HepG2 (cell line): Measurements from ENCODE around the gene UBR1. TPM values are rescaled to one million over a fixed set of nuclear protein-coding genes. Genes with fewer than 3 reads are reported as not detected.

Source experiments
- EZH2 ChIP-seq: conservative IDR thresholded peaks from 2 replicates; pipeline ENCODE4 v1.6.1; 2012; ENCODE audit warnings: mild to moderate bottlenecking, low read depth, low read length, moderate library complexity
- FOSL1 ChIP-seq: sonication (generic); formaldehyde crosslinking; IDR thresholded peaks from 2 replicates; pipeline ENCODE4 v1.9.0; 2021; ENCODE audit warnings: missing genetic modification reagents, borderline replicate concordance
- NFYB ChIP-seq: sonication (generic); formaldehyde crosslinking; IDR thresholded peaks from 2 replicates; pipeline ENCODE4 v1.4.0; 2020; ENCODE audit warnings: missing genetic modification reagents
- RXRA ChIP-seq: sonication (generic); formaldehyde crosslinking; IDR thresholded peaks from 2 replicates; pipeline ENCODE4 v1.5.1; 2020; ENCODE audit warnings: missing genetic modification reagents
- SAP130 ChIP-seq: IDR thresholded peaks from 2 replicates; pipeline ENCODE4 v1.6.1; 2016; ENCODE audit warnings: low read depth
- SKI ChIP-seq: fragments of 450-650 bp; IDR thresholded peaks from one replicate; pipeline ENCODE4 v1.6.1; 2018; ENCODE audit warnings: mild to moderate bottlenecking; ENCODE audit not compliant: partially characterized antibody
- TEAD3 ChIP-seq: optimal IDR thresholded peaks from 2 replicates; pipeline ENCODE3; 2016; ENCODE audit warnings: borderline replicate concordance
- ZNF232 ChIP-seq: sonication (generic); formaldehyde crosslinking; IDR thresholded peaks from 2 replicates; pipeline ENCODE4 v1.4.0; 2020; ENCODE audit warnings: missing genetic modification reagents, borderline replicate concordance
- ZNF552 ChIP-seq: sonication (generic); formaldehyde crosslinking; IDR thresholded peaks from 2 replicates; pipeline ENCODE4 v1.9.0; 2022; ENCODE audit warnings: missing genetic modification reagents, mild to moderate bottlenecking, borderline replicate concordance
- ZNF891 ChIP-seq: sonication (generic); formaldehyde crosslinking; IDR thresholded peaks from 2 replicates; pipeline ENCODE4 v1.5.0; 2020; ENCODE audit warnings: mild to moderate bottlenecking, missing genetic modification reagents
- ZSCAN9 ChIP-seq: IDR thresholded peaks from 2 replicates; pipeline ENCODE4 v1.6.1; 2016; ENCODE audit warnings: borderline replicate concordance
- polyA plus RNA-seq, 8 experiments: library from polyadenylated mRNA; depleted of rRNA in 3 of 8; stranded (reverse) in 7 of 8; unstranded in 1 of 8; fragments of >200 nt; fragmentation: Illumina TruSeq in 4 of 8; extraction: Trizol in 4 of 8; gene quantifications; 2 replicates each; pipeline versions ENCODE4 v1.2.1 to v1.2.3, GENCODE V29; 2011 to 2016; ENCODE audit warnings: low read depth in 4 of 8, missing spikeins in 1 of 8, mixed read lengths in 1 of 8; ENCODE audit not compliant: insufficient read depth in 1 of 8
- total RNA-seq, 5 experiments: library from RNA; depleted of rRNA; stranded (reverse); fragments of >200 nt; fragmentation: Illumina TruSeq; extraction: Trizol; gene quantifications; 2 replicates each; pipeline ENCODE4 v1.2.3, GENCODE V29; 2016; ENCODE audit warnings: low read depth in 1 of 5
- TF ChIP-seq, protein P1 (sequence below), 2 experiments: fragments of 450-650 bp in 1 of 2; sonication (generic) in 1 of 2; formaldehyde crosslinking in 1 of 2; IDR thresholded peaks; 2 replicates each; pipeline versions ENCODE4 v1.6.1 to v1.8.0; 2016 to 2022; ENCODE audit warnings: antibody characterized with exemption in 1 of 2, mild to moderate bottlenecking in 1 of 2, missing genetic modification reagents in 1 of 2
- TF ChIP-seq, protein P2 (sequence below): sonication (generic); formaldehyde crosslinking; IDR thresholded peaks from 2 replicates; pipeline ENCODE4 v1.5.0; 2020; ENCODE audit warnings: missing genetic modification reagents
- TF ChIP-seq, protein P3 (sequence below): IDR thresholded peaks from 2 replicates; pipeline ENCODE4 v1.4.0; 2020; ENCODE audit warnings: mild to moderate bottlenecking, missing genetic modification reagents

UBR1 gene
- total and polyA plus RNA-seq, 2 of the 13 experiments (the other 11 are each of a cell fraction or from before 2014, with no cell fraction given): 6.4 to 18.0 TPM

DNA sequence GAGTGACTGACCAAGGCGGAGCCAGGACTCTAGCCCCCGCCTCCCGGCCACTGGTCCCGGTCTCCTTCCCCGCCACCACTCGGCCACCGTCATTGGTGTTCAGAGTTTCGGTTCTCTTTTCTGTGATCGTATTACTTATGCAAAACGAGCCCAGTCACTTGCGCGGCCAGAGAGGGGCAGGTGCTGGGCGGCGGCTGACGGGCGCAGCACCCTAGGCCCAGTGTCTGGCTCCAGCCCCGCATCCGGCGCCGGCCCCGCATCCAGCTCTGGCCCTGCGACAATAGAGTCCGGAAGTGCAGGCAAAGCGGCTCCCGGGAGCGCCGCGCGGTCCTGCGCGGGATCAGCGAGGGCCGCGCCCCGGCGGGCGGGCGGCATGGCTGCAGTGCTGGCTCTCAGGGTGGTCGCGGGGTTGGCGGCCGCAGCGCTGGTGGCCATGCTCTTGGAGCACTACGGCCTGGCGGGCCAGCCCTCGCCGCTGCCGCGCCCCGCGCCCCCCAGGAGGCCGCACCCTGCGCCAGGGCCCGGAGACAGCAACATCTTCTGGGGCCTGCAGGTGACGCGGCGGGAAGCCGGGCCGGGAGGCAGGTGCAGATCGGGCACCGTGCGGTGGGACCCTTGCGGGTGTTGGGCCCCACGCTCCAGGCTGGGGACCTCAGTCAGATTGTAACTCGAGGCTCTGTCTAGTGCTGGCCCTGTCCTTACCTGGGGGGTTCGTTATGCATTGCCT lies 27.8 kb upstream of the UBR1 start, which contains the start of gene TMEM62 (continued):
- TF ChIP-seq, protein P1, sequence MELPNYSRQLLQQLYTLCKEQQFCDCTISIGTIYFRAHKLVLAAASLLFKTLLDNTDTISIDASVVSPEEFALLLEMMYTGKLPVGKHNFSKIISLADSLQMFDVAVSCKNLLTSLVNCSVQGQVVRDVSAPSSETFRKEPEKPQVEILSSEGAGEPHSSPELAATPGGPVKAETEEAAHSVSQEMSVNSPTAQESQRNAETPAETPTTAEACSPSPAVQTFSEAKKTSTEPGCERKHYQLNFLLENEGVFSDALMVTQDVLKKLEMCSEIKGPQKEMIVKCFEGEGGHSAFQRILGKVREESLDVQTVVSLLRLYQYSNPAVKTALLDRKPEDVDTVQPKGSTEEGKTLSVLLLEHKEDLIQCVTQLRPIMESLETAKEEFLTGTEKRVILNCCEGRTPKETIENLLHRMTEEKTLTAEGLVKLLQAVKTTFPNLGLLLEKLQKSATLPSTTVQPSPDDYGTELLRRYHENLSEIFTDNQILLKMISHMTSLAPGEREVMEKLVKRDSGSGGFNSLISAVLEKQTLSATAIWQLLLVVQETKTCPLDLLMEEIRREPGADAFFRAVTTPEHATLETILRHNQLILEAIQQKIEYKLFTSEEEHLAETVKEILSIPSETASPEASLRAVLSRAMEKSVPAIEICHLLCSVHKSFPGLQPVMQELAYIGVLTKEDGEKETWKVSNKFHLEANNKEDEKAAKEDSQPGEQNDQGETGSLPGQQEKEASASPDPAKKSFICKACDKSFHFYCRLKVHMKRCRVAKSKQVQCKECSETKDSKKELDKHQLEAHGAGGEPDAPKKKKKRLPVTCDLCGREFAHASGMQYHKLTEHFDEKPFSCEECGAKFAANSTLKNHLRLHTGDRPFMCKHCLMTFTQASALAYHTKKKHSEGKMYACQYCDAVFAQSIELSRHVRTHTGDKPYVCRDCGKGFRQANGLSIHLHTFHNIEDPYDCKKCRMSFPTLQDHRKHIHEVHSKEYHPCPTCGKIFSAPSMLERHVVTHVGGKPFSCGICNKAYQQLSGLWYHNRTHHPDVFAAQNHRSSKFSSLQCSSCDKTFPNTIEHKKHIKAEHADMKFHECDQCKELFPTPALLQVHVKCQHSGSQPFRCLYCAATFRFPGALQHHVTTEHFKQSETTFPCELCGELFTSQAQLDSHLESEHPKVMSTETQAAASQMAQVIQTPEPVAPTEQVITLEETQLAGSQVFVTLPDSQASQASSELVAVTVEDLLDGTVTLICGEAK (IDR thresholded peaks at IDR 0.05): no peak
- TF ChIP-seq, protein P1 (CRISPR knock-in tag; IDR thresholded peaks at IDR 0.05): peak; percentile 58; the same call in 1 of the 2 replicates
- TF ChIP-seq ZNF552 (CRISPR knock-in tag) (peak; percentile 22; the same call in 1 of the 2 replicates), SKI (peak; percentile 65), EZH2 (no peak), SAP130 (CRISPR knock-in tag) (peak; percentile 86), FOSL1 (CRISPR knock-in tag) (peak; percentile 28; the same call in 1 of the 2 replicates), ZNF232 (CRISPR knock-in tag) (peak; percentile 51; the same call in 1 of the 2 replicates), ZSCAN9 (CRISPR knock-in tag) (peak; percentile 23; the same call in 1 of the 2 replicates), TEAD3 (CRISPR knock-in tag) (peak; percentile 26), RXRA (no peak), NFYB (no peak), ZNF891 (CRISPR knock-in tag) (peak; percentile 75; the same call in 1 of the 2 replicates)
- TF ChIP-seq, protein P2, sequence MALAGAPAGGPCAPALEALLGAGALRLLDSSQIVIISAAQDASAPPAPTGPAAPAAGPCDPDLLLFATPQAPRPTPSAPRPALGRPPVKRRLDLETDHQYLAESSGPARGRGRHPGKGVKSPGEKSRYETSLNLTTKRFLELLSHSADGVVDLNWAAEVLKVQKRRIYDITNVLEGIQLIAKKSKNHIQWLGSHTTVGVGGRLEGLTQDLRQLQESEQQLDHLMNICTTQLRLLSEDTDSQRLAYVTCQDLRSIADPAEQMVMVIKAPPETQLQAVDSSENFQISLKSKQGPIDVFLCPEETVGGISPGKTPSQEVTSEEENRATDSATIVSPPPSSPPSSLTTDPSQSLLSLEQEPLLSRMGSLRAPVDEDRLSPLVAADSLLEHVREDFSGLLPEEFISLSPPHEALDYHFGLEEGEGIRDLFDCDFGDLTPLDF (CRISPR knock-in tag): peak; percentile 57; the same call in 1 of the 2 replicates
- TF ChIP-seq, protein P3, sequence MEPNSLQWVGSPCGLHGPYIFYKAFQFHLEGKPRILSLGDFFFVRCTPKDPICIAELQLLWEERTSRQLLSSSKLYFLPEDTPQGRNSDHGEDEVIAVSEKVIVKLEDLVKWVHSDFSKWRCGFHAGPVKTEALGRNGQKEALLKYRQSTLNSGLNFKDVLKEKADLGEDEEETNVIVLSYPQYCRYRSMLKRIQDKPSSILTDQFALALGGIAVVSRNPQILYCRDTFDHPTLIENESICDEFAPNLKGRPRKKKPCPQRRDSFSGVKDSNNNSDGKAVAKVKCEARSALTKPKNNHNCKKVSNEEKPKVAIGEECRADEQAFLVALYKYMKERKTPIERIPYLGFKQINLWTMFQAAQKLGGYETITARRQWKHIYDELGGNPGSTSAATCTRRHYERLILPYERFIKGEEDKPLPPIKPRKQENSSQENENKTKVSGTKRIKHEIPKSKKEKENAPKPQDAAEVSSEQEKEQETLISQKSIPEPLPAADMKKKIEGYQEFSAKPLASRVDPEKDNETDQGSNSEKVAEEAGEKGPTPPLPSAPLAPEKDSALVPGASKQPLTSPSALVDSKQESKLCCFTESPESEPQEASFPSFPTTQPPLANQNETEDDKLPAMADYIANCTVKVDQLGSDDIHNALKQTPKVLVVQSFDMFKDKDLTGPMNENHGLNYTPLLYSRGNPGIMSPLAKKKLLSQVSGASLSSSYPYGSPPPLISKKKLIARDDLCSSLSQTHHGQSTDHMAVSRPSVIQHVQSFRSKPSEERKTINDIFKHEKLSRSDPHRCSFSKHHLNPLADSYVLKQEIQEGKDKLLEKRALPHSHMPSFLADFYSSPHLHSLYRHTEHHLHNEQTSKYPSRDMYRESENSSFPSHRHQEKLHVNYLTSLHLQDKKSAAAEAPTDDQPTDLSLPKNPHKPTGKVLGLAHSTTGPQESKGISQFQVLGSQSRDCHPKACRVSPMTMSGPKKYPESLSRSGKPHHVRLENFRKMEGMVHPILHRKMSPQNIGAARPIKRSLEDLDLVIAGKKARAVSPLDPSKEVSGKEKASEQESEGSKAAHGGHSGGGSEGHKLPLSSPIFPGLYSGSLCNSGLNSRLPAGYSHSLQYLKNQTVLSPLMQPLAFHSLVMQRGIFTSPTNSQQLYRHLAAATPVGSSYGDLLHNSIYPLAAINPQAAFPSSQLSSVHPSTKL (CRISPR knock-in tag): peak; percentile 62; the same call in 1 of the 2 replicates
